ENCODE results near the gene AQP4. TPM values are rescaled to one million over a fixed set of nuclear protein-coding genes. Genes with fewer than 3 reads are reported as not detected.

AQP4 gene
- total and polyA plus RNA-seq, 10 of the 15 experiments (the other 5 are each of a cell fraction or from before 2014, with no cell fraction given) = 0.10 to 0.18 TPM; not detected in 8

GRCh38 chr18:26839609-26840008, 25.9 kb downstream of the AQP4 start (continued):
- no peak for TF ChIP-seq BCLAF1 (IDR thresholded peaks at IDR 0.05)
- no peak for TF ChIP-seq ESRRA (IDR thresholded peaks at IDR 0.05; ENCODE audit: low read length)
- no peak for TF ChIP-seq SMAD1 (IDR thresholded peaks at IDR 0.05; ENCODE audit: low read depth, partially characterized antibody)
- no peak for TF ChIP-seq HDAC6 (IDR thresholded peaks at IDR 0.05; ENCODE audit: unreplicated experiment)
- TF ChIP-seq NR2F1 (conservative IDR thresholded peaks at IDR 0.05) = no peak
- TF ChIP-seq IRF3 (IDR thresholded peaks at IDR 0.05) = no peak
- TF ChIP-seq NRF1 (conservative IDR thresholded peaks at IDR 0.05; ENCODE audit: low read depth, low read length) = no peak
- TF ChIP-seq MYB (IDR thresholded peaks at IDR 0.05; ENCODE audit: borderline replicate concordance, low read depth, low read length) = no peak
- TF ChIP-seq ZBTB40 (IDR thresholded peaks at IDR 0.05; ENCODE audit: borderline replicate concordance) = no peak
- no peak for TF ChIP-seq PAX5 (IDR thresholded peaks at IDR 0.05; ENCODE audit: borderline replicate concordance, low read depth, low read length)
- TF ChIP-seq RFX5 (IDR thresholded peaks at IDR 0.05; ENCODE audit: low read depth, low read length) = no peak

All from GM12878 (cell line).